Stimulated activated CD4-positive, alpha-beta T cell treated with anti-CD3 and anti-CD28 coated beads, Interleukin-2, amount 100 ng/mL, for 4 hours (primary cell): ENCODE measurements around the gene KPNB1.

Experiments
- DNase-seq: peaks from one replicate; pipeline ENCODE4 v3.0.0-alpha.2; 2020; ENCODE audit warnings: low read depth

KPNB1 gene

DNA sequence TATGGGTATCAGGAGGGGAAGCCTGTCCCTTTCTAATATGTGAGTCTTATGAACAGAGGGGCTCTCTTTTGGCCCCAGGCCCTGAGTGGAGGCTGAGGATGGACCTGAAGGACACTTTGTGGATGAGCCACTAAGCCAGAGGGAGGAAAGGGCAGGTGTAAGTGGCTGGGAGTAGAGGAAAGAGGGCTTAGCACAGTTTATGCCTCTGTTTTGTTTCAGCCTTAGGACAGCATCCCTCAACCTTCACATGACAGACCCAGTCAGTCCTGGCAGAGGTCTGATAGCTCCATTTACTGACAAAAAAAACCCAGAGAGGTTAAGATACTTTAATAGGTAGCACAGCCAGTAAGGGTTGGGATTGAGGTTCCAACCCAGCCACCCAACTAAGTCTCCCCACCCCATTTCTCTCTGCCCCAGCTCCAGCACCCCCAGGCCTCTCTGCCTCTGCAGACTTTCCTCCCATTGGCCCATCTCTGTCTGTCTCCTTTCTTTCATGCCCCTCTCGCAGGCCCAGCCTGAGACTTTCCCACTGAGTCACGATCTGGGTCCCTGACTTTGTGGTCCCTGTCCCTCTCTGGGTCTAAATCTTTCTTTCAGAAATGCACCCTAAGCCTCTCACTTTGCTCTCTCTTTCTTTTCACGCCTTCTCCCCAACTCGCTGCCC, 78.6 kb downstream of the KPNB1 start:
- DNase-seq = no peak

DNA sequence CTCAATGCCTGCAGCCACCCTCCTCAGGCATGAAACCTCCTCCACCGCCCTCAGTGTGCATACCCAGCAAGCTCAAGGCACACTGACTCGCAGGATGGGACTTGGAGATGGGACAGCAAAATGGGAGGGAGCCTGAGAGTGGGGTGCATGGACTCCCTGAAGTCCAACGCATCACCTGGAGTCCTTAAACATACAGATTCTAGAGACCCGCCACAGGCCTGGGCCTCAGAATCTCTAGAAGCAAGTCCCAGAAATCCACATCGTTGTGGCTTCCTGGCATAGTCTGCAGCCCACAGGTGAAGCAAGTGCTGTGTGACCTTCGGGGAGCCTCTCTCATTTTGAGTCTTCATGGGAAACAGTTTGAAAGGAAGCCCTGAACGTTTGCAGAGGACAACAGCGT, 79.8 kb downstream of the KPNB1 start:
- no peak for DNase-seq

DNA sequence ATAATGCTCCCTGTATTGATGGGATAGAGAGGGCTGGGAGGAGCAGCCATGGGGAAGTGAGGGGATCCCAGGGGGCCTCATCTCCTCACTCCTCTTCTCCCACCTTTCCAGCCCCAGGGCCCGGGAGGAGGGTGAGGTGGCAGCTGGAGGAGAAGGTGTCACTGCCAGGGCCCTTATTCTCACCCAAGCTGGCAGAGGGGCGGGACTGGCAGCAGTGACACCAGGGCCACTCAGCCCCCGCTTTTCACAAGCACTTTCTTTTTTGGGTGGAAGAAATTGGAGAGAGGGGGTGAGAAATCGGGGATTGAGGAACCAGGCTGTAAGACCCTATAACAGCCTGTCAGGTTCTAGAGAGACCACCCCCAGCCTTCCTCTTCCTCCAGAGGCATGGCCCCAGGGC, 81.0 kb downstream of the KPNB1 start:
- no peak for DNase-seq

DNA sequence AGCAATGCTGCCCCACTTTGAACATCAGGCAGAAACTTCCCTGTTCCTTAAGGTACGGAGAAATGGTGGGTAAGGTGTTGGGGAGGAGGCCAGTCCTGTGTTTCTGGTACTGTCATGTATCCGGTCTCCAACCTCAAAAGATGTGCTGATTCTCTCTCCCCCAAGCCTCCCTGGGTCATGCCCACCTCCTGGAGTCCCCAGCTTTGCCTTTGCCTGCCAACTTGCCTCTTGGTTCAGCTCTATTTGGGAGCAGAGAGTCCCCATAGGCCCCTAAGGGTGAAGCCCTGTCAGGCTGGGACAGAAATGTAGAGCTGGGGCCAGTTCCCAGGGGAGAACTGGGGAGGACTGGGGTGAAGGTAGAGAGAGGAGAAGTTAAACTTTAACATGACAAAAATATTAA, 81.7 kb downstream of the KPNB1 start:
- DNase-seq = no peak

DNA sequence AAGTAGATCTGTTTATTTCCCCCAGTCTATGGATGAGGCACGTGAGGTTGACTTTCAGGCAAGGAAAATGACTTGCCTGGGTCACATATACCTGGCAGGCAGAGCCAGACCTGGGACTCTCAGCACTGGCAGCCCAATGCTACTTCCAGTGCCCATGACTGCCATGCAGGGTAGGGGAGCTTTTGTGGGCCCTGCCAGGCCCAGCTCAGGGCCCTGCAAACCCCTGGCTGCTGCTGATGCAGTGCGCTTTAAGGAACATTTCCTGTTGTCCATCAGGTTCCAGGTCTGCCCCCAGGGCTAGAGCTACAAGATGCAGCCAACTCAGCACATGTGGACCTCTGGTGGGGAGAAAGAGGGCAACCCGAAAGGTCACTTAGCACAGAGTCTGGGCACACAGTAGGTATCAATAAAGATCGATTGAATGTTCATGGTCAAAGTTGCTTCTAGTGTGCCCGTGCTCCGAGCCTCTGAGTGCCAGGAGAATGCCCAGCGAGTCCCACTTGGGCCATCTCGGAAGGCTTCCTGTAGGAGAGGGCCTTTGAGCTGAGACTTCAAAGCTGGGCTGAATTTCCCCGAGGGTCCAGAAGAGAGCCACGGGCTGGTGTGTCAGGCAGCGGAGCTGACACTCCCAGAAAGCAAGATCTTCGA, 82.8 kb downstream of the KPNB1 start:
- DNase-seq = no peak

DNA sequence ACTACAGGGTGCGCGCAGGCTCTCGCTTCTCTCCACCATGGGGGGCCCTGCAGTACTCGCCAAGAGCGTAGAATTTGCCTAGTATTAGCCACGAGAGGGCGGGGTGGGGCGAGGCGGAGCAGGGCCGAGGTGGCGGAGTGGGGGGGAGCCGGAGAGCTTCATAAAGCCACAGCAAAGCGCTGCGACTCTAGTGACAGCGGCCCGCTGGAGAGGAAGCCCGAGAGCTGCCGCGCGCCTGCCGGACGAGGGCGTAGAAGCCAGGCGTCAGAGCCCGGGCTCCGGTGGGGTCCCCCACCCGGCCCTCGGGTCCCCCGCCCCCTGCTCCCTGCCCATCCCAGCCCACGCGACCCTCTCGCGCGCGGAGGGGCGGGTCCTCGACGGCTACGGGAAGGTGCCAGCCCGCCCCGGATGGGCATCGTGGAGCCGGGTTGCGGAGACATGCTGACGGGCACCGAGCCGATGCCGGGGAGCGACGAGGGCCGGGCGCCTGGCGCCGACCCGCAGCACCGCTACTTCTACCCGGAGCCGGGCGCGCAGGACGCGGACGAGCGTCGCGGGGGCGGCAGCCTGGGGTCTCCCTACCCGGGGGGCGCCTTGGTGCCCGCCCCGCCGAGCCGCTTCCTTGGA, 83.4 kb downstream of the KPNB1 start, which contains the start of gene TBX21:
Gene TBX21 (plus strand): TSS at position 190 of the 627 bp plus-strand sequence. CDS start 219 bp downstream, at position 409.
- peak; percentile 93 for DNase-seq

DNA sequence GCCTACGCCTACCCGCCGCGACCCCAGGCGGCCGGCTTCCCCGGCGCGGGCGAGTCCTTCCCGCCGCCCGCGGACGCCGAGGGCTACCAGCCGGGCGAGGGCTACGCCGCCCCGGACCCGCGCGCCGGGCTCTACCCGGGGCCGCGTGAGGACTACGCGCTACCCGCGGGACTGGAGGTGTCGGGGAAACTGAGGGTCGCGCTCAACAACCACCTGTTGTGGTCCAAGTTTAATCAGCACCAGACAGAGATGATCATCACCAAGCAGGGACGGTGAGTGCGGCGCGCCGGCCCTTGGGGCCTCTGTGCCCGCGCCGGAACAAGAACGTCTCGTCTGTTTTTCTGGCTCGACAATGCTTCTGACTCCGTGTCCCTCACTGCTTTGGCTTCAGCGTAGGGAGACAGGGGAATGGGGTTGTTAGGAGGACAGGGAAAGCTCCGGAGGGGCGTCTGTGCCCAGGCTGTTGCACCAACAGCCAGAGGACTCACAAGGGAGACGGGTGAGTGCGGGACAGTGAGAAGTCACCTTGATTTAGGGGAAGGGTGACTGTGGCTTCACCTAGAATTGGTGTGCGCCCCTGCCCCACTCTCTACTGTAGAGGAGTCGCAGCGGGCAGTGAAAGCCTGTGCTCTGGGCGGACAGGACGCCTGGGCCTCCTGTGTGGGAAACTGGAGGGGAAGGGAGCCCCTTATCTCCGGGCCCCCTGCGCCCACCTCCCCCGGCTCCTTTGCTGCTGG, 84.1 kb downstream of the KPNB1 start:
- no peak for DNase-seq

DNA sequence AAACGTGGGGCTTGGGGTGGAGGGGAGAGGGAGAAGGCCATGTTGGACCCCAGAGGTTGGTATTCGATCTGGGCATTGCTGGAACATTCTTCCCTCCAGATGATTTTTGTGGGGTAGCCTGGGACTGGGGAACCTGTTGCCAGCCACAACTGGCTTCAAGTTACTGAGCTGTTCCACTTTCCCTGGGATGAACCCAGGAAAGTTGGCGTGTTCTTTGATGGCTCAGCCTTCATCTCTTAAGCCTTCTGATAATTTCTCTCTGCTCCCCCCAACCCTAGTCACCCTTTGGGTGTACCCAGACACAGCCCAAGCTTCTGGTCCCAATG, 85.4 kb downstream of the KPNB1 start:
- DNase-seq = no peak
